Activated T-cell treated with anti-CD3 and anti-CD28 coated beads, Interleukin-2, amount 50 U/mL, for 4 hours (primary cell): ENCODE measurements around the gene ZKSCAN7. TPM values are rescaled to one million over a fixed set of nuclear protein-coding genes. Genes with fewer than 3 reads are reported as not detected.
"Not testable (repeated sequence)": the region's sequence is repeated elsewhere in the genome, so short reads cannot be mapped to it uniquely, and the experiment has no call there.

Experiments used
- ATAC-seq, 2 donors: fragments of 200-7000 bp; cut with Tn5 transposase; one replicate each; pipeline ENCODE4 v1.10.0; 2021
- DNase-seq: peaks from one replicate; pipeline ENCODE4 v3.0.0-alpha.2; 2020
- H3K27me3 Mint-ChIP-seq: one replicate; pipeline ENCODE4 v1.8.0; 2021; ENCODE audit warnings: low read depth, mixed read lengths
- H3K36me3 Mint-ChIP-seq: one replicate; pipeline ENCODE4 v1.8.0; 2022; ENCODE audit warnings: mixed read lengths; ENCODE audit not compliant: insufficient read depth
- H3K4me1 Mint-ChIP-seq: one replicate; pipeline ENCODE4 v1.8.0; 2021; ENCODE audit warnings: low read depth, mixed read lengths
- H3K4me3 Mint-ChIP-seq: one replicate; pipeline ENCODE4 v1.8.0; 2021; ENCODE audit warnings: mild to moderate bottlenecking, moderate library complexity, mixed read lengths
- H3K9me3 Mint-ChIP-seq: one replicate; pipeline ENCODE4 v1.8.0; 2021; ENCODE audit warnings: mixed read lengths
- total RNA-seq, 3 donors: library from RNA; stranded (reverse); gene quantifications; one replicate each; pipeline ENCODE4 v1.2.1, GENCODE V29; 2021

The ZKSCAN7 gene
- 1 to 10 TPM; 2.0 to 2.3 (median 2.0) TPM for total RNA-seq

- no peaks in the 10 kb centered on the region for H3K27me3 Mint-ChIP-seq
- peaks cover 5% of the 10 kb centered on the region for H3K9me3 Mint-ChIP-seq
- H3K36me3 Mint-ChIP-seq: peaks cover 12% of the 10 kb centered on the region
- peak within 1 kb of the TSS; percentile 90 for H3K4me3 Mint-ChIP-seq
- DNase-seq: peak; percentile 50
- peaks cover 19% of the 10 kb centered on the region for H3K4me1 Mint-ChIP-seq
- ATAC-seq: peak; percentile 76
Observed at GRCh38 chr3:44554626-44555592, at the start of gene ZKSCAN7. ZKSCAN7 (plus strand) TSS chr3:44555193; CDS start chr3:44557048, 1,855 bp downstream.

- Mint-ChIP-seq H3K4me1 (peaks cover 36% of the 10 kb centered on the region), H3K27me3 (no peaks in the 10 kb centered on the region), H3K36me3 (peaks cover 43% of the 10 kb centered on the region), H3K9me3 (peaks cover 17% of the 10 kb centered on the region), H3K4me3 (no peak overlapping the region)
- ATAC-seq (no peak), DNase-seq (no peak)
Observed at GRCh38 chr3:44506556-44506955, 48.4 kb upstream of the ZKSCAN7 start.

GRCh38 chr3:44506961-44507360 is 48.0 kb upstream of the ZKSCAN7 start:
- Mint-ChIP-seq H3K4me3 (no peak overlapping the region), H3K9me3 (peaks cover 13% of the 10 kb centered on the region), H3K27me3 (no peaks in the 10 kb centered on the region), H3K36me3 (peaks cover 39% of the 10 kb centered on the region), H3K4me1 (peaks cover 40% of the 10 kb centered on the region)
- ATAC-seq (no peak), DNase-seq (no peak)

- Mint-ChIP-seq H3K9me3 (peaks cover 6% of the 10 kb centered on the region), H3K36me3 (peaks cover 22% of the 10 kb centered on the region), H3K27me3 (no peaks in the 10 kb centered on the region), H3K4me1 (peaks cover 37% of the 10 kb centered on the region), H3K4me3 (peak overlapping the region; percentile 91)
- DNase-seq (no peak), ATAC-seq (no peak)
Observed at GRCh38 chr3:44509393-44509921, 45.5 kb upstream of the ZKSCAN7 start.

GRCh38 chr3:44510000-44510368 is 45.0 kb upstream of the ZKSCAN7 start:
- ATAC-seq (peak in 1 of 2 donors; percentile 7), DNase-seq (no peak)
- peak overlapping the region; percentile 91 for H3K4me3 Mint-ChIP-seq
- peaks cover 37% of the 10 kb centered on the region for H3K4me1 Mint-ChIP-seq
- peaks cover 21% of the 10 kb centered on the region for H3K36me3 Mint-ChIP-seq
- no peaks in the 10 kb centered on the region for H3K27me3 Mint-ChIP-seq
- peaks cover 6% of the 10 kb centered on the region for H3K9me3 Mint-ChIP-seq

- Mint-ChIP-seq H3K9me3 (no peaks in the 10 kb centered on the region), H3K4me3 (peak overlapping the region; percentile 91), H3K4me1 (peaks cover 37% of the 10 kb centered on the region), H3K36me3 (peaks cover 10% of the 10 kb centered on the region), H3K27me3 (no peaks in the 10 kb centered on the region)
- ATAC-seq: no peak
- no peak for DNase-seq
Observed at GRCh38 chr3:44511238-44511566, 43.8 kb upstream of the ZKSCAN7 start.

GRCh38 chr3:44513513-44513912 is 41.5 kb upstream of the ZKSCAN7 start:
- ATAC-seq: no peak
- H3K27me3 Mint-ChIP-seq: peaks cover 6% of the 10 kb centered on the region
- H3K4me3 Mint-ChIP-seq: no peak overlapping the region
- DNase-seq: no peak
- no peaks in the 10 kb centered on the region for H3K9me3 Mint-ChIP-seq
- H3K36me3 Mint-ChIP-seq: peaks cover 3% of the 10 kb centered on the region
- H3K4me1 Mint-ChIP-seq: peaks cover 29% of the 10 kb centered on the region

GRCh38 chr3:44516230-44516629 is 38.8 kb upstream of the ZKSCAN7 start:
- no peak for ATAC-seq
- Mint-ChIP-seq H3K4me1 (peaks cover 10% of the 10 kb centered on the region), H3K36me3 (no peaks in the 10 kb centered on the region), H3K4me3 (no peak overlapping the region), H3K27me3 (peaks cover 25% of the 10 kb centered on the region), H3K9me3 (no peaks in the 10 kb centered on the region)
- DNase-seq: no peak

GRCh38 chr3:44518782-44519156 is 36.2 kb upstream of the ZKSCAN7 start:
- Mint-ChIP-seq H3K9me3 (no peaks in the 10 kb centered on the region), H3K4me3 (no peak overlapping the region), H3K36me3 (no peaks in the 10 kb centered on the region), H3K27me3 (peaks cover 39% of the 10 kb centered on the region), H3K4me1 (peaks cover 2% of the 10 kb centered on the region)
- ATAC-seq: no peak
- DNase-seq: no peak

- Mint-ChIP-seq H3K4me3 (no peak overlapping the region), H3K4me1 (peaks cover 2% of the 10 kb centered on the region), H3K9me3 (no peaks in the 10 kb centered on the region), H3K36me3 (no peaks in the 10 kb centered on the region), H3K27me3 (peaks cover 53% of the 10 kb centered on the region)
- ATAC-seq (no peak), DNase-seq (no peak)
Observed at GRCh38 chr3:44521721-44522120, 33.3 kb upstream of the ZKSCAN7 start.

GRCh38 chr3:44522494-44522933 is 32.5 kb upstream of the ZKSCAN7 start:
- DNase-seq (no peak), ATAC-seq (no peak)
- Mint-ChIP-seq H3K4me1 (peaks cover 2% of the 10 kb centered on the region), H3K4me3 (no peak overlapping the region), H3K9me3 (no peaks in the 10 kb centered on the region), H3K36me3 (no peaks in the 10 kb centered on the region), H3K27me3 (peaks cover 58% of the 10 kb centered on the region)

GRCh38 chr3:44525060-44525459 is 29.9 kb upstream of the ZKSCAN7 start:
- H3K4me1 Mint-ChIP-seq: no peaks in the 10 kb centered on the region
- no peak for DNase-seq
- H3K36me3 Mint-ChIP-seq: no peaks in the 10 kb centered on the region
- ATAC-seq: no peak
- H3K27me3 Mint-ChIP-seq: peaks cover 47% of the 10 kb centered on the region
- no peaks in the 10 kb centered on the region for H3K9me3 Mint-ChIP-seq
- no peak overlapping the region for H3K4me3 Mint-ChIP-seq

GRCh38 chr3:44529927-44530326 is 25.1 kb upstream of the ZKSCAN7 start:
- Mint-ChIP-seq H3K27me3 (peaks cover 21% of the 10 kb centered on the region), H3K36me3 (no peaks in the 10 kb centered on the region), H3K4me1 (no peaks in the 10 kb centered on the region), H3K4me3 (no peak overlapping the region), H3K9me3 (no peaks in the 10 kb centered on the region)
- ATAC-seq: peak in 1 of 2 donors; percentile 37
- DNase-seq: no peak

- H3K36me3 Mint-ChIP-seq: no peaks in the 10 kb centered on the region
- no peaks in the 10 kb centered on the region for H3K9me3 Mint-ChIP-seq
- H3K4me1 Mint-ChIP-seq: no peaks in the 10 kb centered on the region
- H3K27me3 Mint-ChIP-seq: peaks cover 27% of the 10 kb centered on the region
- no peak overlapping the region for H3K4me3 Mint-ChIP-seq
- ATAC-seq (no peak), DNase-seq (no peak)
Observed at GRCh38 chr3:44530911-44531310, 24.1 kb upstream of the ZKSCAN7 start.

- DNase-seq, H3K36me3 Mint-ChIP-seq, ATAC-seq, H3K4me3 Mint-ChIP-seq, H3K9me3 Mint-ChIP-seq, H3K4me1 Mint-ChIP-seq: not testable (repeated sequence)
- H3K27me3 Mint-ChIP-seq: peaks cover 37% of the 10 kb centered on the region
Observed at GRCh38 chr3:44534659-44535058, 20.3 kb upstream of the ZKSCAN7 start.
